Loucy (cell line): ENCODE measurements around the gene KLRC4.
"Not testable (repeated sequence)": the region's sequence is repeated elsewhere in the genome, so short reads cannot be mapped to it uniquely, and the experiment has no call there.

Experiments used
- H2AFZ ChIP-seq: fragments of 200-600 bp; sonication (generic); 2 replicates; pipeline ENCODE4 v1.6.0; 2016; ENCODE audit warnings: antibody characterized with exemption, mild to moderate bottlenecking, low read length, moderate library complexity
- H3F3A ChIP-seq: fragments of 200-600 bp; 2 replicates; pipeline ENCODE4 v1.6.0; 2016; ENCODE audit warnings: antibody characterized with exemption, low read depth, mild to moderate bottlenecking
- H3K27me3 ChIP-seq: fragments of 200-600 bp; sonication (generic); 2 replicates; pipeline ENCODE4 v1.6.1; 2014; ENCODE audit warnings: low read length, mild to moderate bottlenecking; ENCODE audit not compliant: insufficient read depth, poor library complexity, severe bottlenecking
- H3K36me3 ChIP-seq: fragments of 200-600 bp; sonication (generic); 2 replicates; pipeline ENCODE4 v1.6.1; 2016; ENCODE audit warnings: low read length; ENCODE audit not compliant: insufficient read depth
- H3K4me1 ChIP-seq: fragments of 200-600 bp; sonication (generic); 2 replicates; pipeline ENCODE4 v1.5.1; 2014; ENCODE audit warnings: low read length, mild to moderate bottlenecking; ENCODE audit not compliant: insufficient read depth, poor library complexity, severe bottlenecking
- H3K4me2 ChIP-seq: fragments of 200-600 bp; sonication (generic); 2 replicates; pipeline ENCODE4 v1.6.0; 2014; ENCODE audit warnings: antibody characterized with exemption, low read length, low read depth, mild to moderate bottlenecking; ENCODE audit not compliant: poor library complexity, severe bottlenecking
- H3K4me3 ChIP-seq: fragments of 200-600 bp; sonication (generic); 2 replicates; pipeline ENCODE4 v1.5.1; 2014; ENCODE audit warnings: low read length, mild to moderate bottlenecking, mixed read lengths; ENCODE audit not compliant: poor library complexity, severe bottlenecking
- H3K79me2 ChIP-seq: fragments of 200-600 bp; sonication (generic); 2 replicates; pipeline ENCODE4 v1.6.1; 2014; ENCODE audit warnings: low read length; ENCODE audit not compliant: insufficient read depth
- H3K9ac ChIP-seq: fragments of 200-600 bp; sonication (generic); 2 replicates; pipeline ENCODE4 v1.6.0; 2014; ENCODE audit warnings: mild to moderate bottlenecking, low read depth, low read length, moderate library complexity; ENCODE audit not compliant: poor library complexity, severe bottlenecking
- H3K9me2 ChIP-seq: fragments of 200-600 bp; sonication (generic); replicated peaks from 2 replicates; pipeline ENCODE4 v1.6.1; 2016; ENCODE audit warnings: low read depth, low read length, mixed read lengths
- H3K9me3 ChIP-seq: fragments of 200-600 bp; sonication (generic); 2 replicates; pipeline ENCODE4 v1.6.1; 2014; ENCODE audit warnings: mild to moderate bottlenecking, antibody characterized with exemption, low read length, low read depth; ENCODE audit not compliant: insufficient read depth
- H4K20me1 ChIP-seq: fragments of 200-600 bp; sonication (generic); 2 replicates; pipeline ENCODE4 v1.6.0; 2014; ENCODE audit warnings: antibody characterized with exemption, low read length, mild to moderate bottlenecking; ENCODE audit not compliant: insufficient read depth, poor library complexity, severe bottlenecking
- CTCF ChIP-seq: fragments of 200-600 bp; sonication (generic); conservative IDR thresholded peaks from 2 replicates; pipeline ENCODE4 v1.5.1; 2014; ENCODE audit warnings: mild to moderate bottlenecking, antibody characterized with exemption, low read length
- EZH2phosphoT487 ChIP-seq: fragments of 200-600 bp; IDR thresholded peaks from 2 replicates; pipeline ENCODE4 v1.6.1; 2018; ENCODE audit warnings: antibody characterized with exemption, mild to moderate bottlenecking, moderate library complexity, borderline replicate concordance

KLRC4 gene

GRCh38 chr12:10448236-10448635, 38.7 kb upstream of the KLRC4 start:
- no peaks in the 10 kb centered on the region for H3K27me3 ChIP-seq
- no peaks in the 10 kb centered on the region for H3K4me1 ChIP-seq
- no peaks in the 10 kb centered on the region for H4K20me1 ChIP-seq
- no peaks in the 10 kb centered on the region for H3K79me2 ChIP-seq
- no peak overlapping the region for H2AFZ ChIP-seq
- no peak overlapping the region for H3K4me2 ChIP-seq
- H3F3A ChIP-seq: no peaks in the 10 kb centered on the region
- no peaks in the 10 kb centered on the region for H3K9me2 ChIP-seq
- H3K9me3 ChIP-seq: no peaks in the 10 kb centered on the region
- H3K36me3 ChIP-seq: no peaks in the 10 kb centered on the region
- TF ChIP-seq CTCF (no peak), EZH2phosphoT487 (no peak)
- H3K4me3 ChIP-seq: no peak overlapping the region
- H3K9ac ChIP-seq: no peak overlapping the region

- not testable (repeated sequence) for H3K9ac ChIP-seq, H3K27me3 ChIP-seq, H3K4me1 ChIP-seq, H3K9me2 ChIP-seq, H4K20me1 ChIP-seq, H3K4me2 ChIP-seq, H3K79me2 ChIP-seq, H2AFZ ChIP-seq, H3K4me3 ChIP-seq, H3K36me3 ChIP-seq, H3F3A ChIP-seq, H3K9me3 ChIP-seq
Observed at GRCh38 chr12:10446052-10446451, 36.5 kb upstream of the KLRC4 start.

GRCh38 chr12:10441144-10441543, 31.6 kb upstream of the KLRC4 start:
- not testable (repeated sequence) for H2AFZ ChIP-seq, H3K4me2 ChIP-seq, H3K36me3 ChIP-seq, H3K9me2 ChIP-seq, H3K79me2 ChIP-seq, H3K4me1 ChIP-seq, H4K20me1 ChIP-seq, H3K9ac ChIP-seq, H3K27me3 ChIP-seq, H3K4me3 ChIP-seq, H3F3A ChIP-seq, H3K9me3 ChIP-seq

- not testable (repeated sequence) for H3K36me3 ChIP-seq, H3K27me3 ChIP-seq, H3K9ac ChIP-seq, H3K4me3 ChIP-seq, H3K9me3 ChIP-seq, H3K4me1 ChIP-seq, H3K4me2 ChIP-seq, H3F3A ChIP-seq, H2AFZ ChIP-seq, H3K79me2 ChIP-seq, H3K9me2 ChIP-seq, H4K20me1 ChIP-seq
Observed at GRCh38 chr12:10439608-10440274, 30.2 kb upstream of the KLRC4 start.

GRCh38 chr12:10437601-10438000, 28.0 kb upstream of the KLRC4 start:
- not testable (repeated sequence) for H3K27me3 ChIP-seq, H3K4me3 ChIP-seq, H2AFZ ChIP-seq, H3K9ac ChIP-seq, H3K9me3 ChIP-seq, H3K79me2 ChIP-seq, H3K9me2 ChIP-seq, H3F3A ChIP-seq, H4K20me1 ChIP-seq, H3K4me1 ChIP-seq, H3K4me2 ChIP-seq, H3K36me3 ChIP-seq

GRCh38 chr12:10435816-10436215, 26.3 kb upstream of the KLRC4 start, which contains the start of gene KLRC2:
KLRC2 (minus strand) TSS chr12:10436010; CDS start chr12:10435986, 24 bp downstream.
- not testable (repeated sequence) for H3K4me2 ChIP-seq, H3K9me2 ChIP-seq, H3K79me2 ChIP-seq, H3F3A ChIP-seq, H3K9ac ChIP-seq, H3K27me3 ChIP-seq, H3K9me3 ChIP-seq, H4K20me1 ChIP-seq, H3K4me1 ChIP-seq, H3K36me3 ChIP-seq, H3K4me3 ChIP-seq, H2AFZ ChIP-seq

GRCh38 chr12:10430623-10431022, 21.1 kb upstream of the KLRC4 start:
- not testable (repeated sequence) for H3K27me3 ChIP-seq, H4K20me1 ChIP-seq, H3K79me2 ChIP-seq, H3K4me2 ChIP-seq, H3F3A ChIP-seq, H2AFZ ChIP-seq, H3K9me3 ChIP-seq, H3K9me2 ChIP-seq, H3K9ac ChIP-seq, H3K36me3 ChIP-seq, H3K4me1 ChIP-seq, H3K4me3 ChIP-seq
